Testis (tissue), 2 donors: ENCODE results near the gene FARP1.

Experiments
- POLR2A ChIP-seq: fragments of 450-650 bp; IDR thresholded peaks from one replicate; pipeline ENCODE4 v1.6.1; 2017; ENCODE audit warnings: antibody characterized with exemption, mild to moderate bottlenecking, moderate library complexity
- TF ChIP-seq, protein P1 (sequence below), 3 experiments: fragments of 450-650 bp in 2 of 3; fragments of 200-600 bp in 1 of 3; sonication (generic) in 1 of 3; IDR thresholded peaks; one replicate each; pipeline ENCODE4 v1.5.1; 2016 to 2019; ENCODE audit warnings: antibody characterized with exemption in 3 of 3, mild to moderate bottlenecking in 2 of 3, moderate library complexity in 1 of 3

DNA sequence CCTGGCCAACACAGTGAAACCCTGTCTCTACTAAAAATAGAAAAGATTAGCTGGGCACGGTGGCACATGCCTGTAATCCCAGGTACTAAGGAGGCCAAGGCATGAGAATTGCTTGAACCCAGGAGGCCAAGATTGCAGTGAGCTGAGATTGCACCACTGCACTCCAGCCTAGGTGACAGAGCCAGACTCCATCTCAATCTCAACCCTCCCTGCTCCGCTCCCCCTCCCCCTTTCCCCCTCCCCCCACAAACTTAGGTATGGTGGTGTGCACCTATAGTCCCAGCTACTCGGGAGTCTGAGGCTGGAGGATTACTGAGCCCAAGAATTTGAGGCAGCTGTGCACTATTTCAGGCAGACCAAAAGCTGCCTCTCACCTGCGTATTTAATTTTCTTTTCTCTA, 55.8 kb downstream of the FARP1 start:
- no peak for TF ChIP-seq POLR2A
- TF ChIP-seq, protein P1, sequence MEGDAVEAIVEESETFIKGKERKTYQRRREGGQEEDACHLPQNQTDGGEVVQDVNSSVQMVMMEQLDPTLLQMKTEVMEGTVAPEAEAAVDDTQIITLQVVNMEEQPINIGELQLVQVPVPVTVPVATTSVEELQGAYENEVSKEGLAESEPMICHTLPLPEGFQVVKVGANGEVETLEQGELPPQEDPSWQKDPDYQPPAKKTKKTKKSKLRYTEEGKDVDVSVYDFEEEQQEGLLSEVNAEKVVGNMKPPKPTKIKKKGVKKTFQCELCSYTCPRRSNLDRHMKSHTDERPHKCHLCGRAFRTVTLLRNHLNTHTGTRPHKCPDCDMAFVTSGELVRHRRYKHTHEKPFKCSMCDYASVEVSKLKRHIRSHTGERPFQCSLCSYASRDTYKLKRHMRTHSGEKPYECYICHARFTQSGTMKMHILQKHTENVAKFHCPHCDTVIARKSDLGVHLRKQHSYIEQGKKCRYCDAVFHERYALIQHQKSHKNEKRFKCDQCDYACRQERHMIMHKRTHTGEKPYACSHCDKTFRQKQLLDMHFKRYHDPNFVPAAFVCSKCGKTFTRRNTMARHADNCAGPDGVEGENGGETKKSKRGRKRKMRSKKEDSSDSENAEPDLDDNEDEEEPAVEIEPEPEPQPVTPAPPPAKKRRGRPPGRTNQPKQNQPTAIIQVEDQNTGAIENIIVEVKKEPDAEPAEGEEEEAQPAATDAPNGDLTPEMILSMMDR (IDR thresholded peaks at IDR 0.05), result no peak
